Suprapubic skin (tissue), 3 donors: ENCODE measurements around the gene STXBP2.

Experiments used
- CTCF ChIP-seq, 2 donors: fragments of 200-600 bp in 1 of 2; fragments of 450-650 bp in 1 of 2; sonication (generic) in 1 of 2; IDR thresholded peaks; one replicate each; pipeline ENCODE4 v1.5.1; 2016 to 2019; ENCODE audit warnings: antibody characterized with exemption in 2 of 2, mild to moderate bottlenecking in 1 of 2, moderate library complexity in 1 of 2
- POLR2A ChIP-seq, 2 donors: fragments of 450-650 bp; IDR thresholded peaks; one replicate each; pipeline ENCODE4 v1.6.1; 2017; ENCODE audit warnings: antibody characterized with exemption in 2 of 2, mild to moderate bottlenecking in 2 of 2, moderate library complexity in 2 of 2

GRCh38 chr19:7620442-7621412 lies 16.2 kb upstream of the STXBP2 start:
- TF ChIP-seq CTCF (IDR thresholded peaks at IDR 0.05) = no peak
- TF ChIP-seq POLR2A (IDR thresholded peaks at IDR 0.05) = no peak
